ENCODE measurements around the gene KCNQ1.

- TF ChIP-seq ZNF354B (CRISPR knock-in tag; IDR thresholded peaks at IDR 0.05) = no peak
- TF ChIP-seq JUND (IDR thresholded peaks at IDR 0.05; ENCODE audit: borderline replicate concordance, low read depth, low read length) = no peak
- TF ChIP-seq JUND (tag; IDR thresholded peaks at IDR 0.05; ENCODE audit: borderline replicate concordance, low read depth, low read length) = no peak
- no peak for TF ChIP-seq POLR2A (conservative IDR thresholded peaks at IDR 0.05)
Observed at GRCh38 chr11:2461253-2461955, 16.6 kb downstream of the KCNQ1 start.
